Activated T-helper 17 cell treated with anti-CD3 and anti-CD28 coated beads, Interleukin-2, amount 50 U/mL, for 72 hours (primary cell): Measurements from ENCODE around the gene FOXJ3. TPM values are rescaled to one million over a fixed set of nuclear protein-coding genes. Genes with fewer than 3 reads are reported as not detected.

ENCODE experiments used
- ATAC-seq: fragments of 150-1000 bp; cut with Tn5 transposase; replicated peaks from 2 replicates; pipeline ENCODE4 v1.10.0; 2021; ENCODE audit warnings: mild to moderate bottlenecking, moderate library complexity
- H3K27ac Mint-ChIP-seq: one replicate; pipeline ENCODE4 v1.8.0; 2022; ENCODE audit warnings: mixed read lengths
- H3K27me3 Mint-ChIP-seq: one replicate; pipeline ENCODE4 v1.8.0; 2022; ENCODE audit warnings: mixed read lengths
- H3K36me3 Mint-ChIP-seq: one replicate; pipeline ENCODE4 v1.8.0; 2022; ENCODE audit warnings: low read depth, mild to moderate bottlenecking, mixed read lengths
- H3K4me1 Mint-ChIP-seq: one replicate; pipeline ENCODE4 v1.8.0; 2022; ENCODE audit warnings: mixed read lengths
- H3K4me3 Mint-ChIP-seq: one replicate; pipeline ENCODE4 v1.8.0; 2022; ENCODE audit warnings: mild to moderate bottlenecking, mixed read lengths
- H3K9me3 Mint-ChIP-seq: one replicate; pipeline ENCODE4 v1.8.0; 2022; ENCODE audit warnings: mixed read lengths
- total RNA-seq, 2 donors: library from RNA; stranded (reverse); gene quantifications; one replicate each; pipeline ENCODE4 v1.2.3, GENCODE V29; 2022

The FOXJ3 gene
- total RNA-seq, 2 donors from 2014 or later, result 48.8 to 53.6 TPM

GRCh38 chr1:42172381-42173133 lies 162.5 kb downstream of the FOXJ3 start:
- H3K4me1 Mint-ChIP-seq, result peaks cover 4% of the 10 kb centered on the region
- ATAC-seq, result no peak
- no peak overlapping the region for H3K27ac Mint-ChIP-seq
- no peaks in the 10 kb centered on the region for H3K9me3 Mint-ChIP-seq
- no peaks in the 10 kb centered on the region for H3K27me3 Mint-ChIP-seq
- no peak overlapping the region for H3K4me3 Mint-ChIP-seq
- H3K36me3 Mint-ChIP-seq, result peaks cover 8% of the 10 kb centered on the region

DNA sequence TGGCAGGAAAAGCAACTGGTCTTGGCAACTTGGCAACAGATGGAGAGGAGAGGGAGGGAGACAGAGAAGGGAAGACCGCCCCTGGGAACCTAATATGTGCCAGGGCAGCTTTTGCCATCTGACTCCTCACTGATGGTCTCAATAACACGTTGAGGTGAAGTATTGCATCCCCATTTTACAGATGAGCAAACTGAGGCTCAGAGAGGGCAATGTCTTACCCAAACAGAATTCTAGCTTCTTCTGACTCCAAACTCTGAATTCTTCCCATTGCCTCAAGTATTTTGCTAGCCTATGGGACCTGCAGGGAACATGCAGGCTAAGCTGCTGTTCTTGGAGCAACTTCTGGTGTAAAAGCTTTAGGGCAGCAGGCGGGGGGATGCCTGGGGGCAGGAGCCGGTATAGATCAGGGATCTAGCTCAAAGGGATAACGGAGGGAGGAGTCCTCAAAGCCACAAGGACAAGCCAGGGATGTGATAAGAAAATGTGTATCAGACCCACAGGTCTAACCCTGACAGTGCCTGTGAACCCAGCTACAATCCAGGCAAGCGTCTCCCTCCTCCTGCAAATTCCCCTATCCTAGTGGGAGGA lies 163.3 kb downstream of the FOXJ3 start:
- no peak for ATAC-seq
- H3K4me3 Mint-ChIP-seq, result no peak overlapping the region

DNA sequence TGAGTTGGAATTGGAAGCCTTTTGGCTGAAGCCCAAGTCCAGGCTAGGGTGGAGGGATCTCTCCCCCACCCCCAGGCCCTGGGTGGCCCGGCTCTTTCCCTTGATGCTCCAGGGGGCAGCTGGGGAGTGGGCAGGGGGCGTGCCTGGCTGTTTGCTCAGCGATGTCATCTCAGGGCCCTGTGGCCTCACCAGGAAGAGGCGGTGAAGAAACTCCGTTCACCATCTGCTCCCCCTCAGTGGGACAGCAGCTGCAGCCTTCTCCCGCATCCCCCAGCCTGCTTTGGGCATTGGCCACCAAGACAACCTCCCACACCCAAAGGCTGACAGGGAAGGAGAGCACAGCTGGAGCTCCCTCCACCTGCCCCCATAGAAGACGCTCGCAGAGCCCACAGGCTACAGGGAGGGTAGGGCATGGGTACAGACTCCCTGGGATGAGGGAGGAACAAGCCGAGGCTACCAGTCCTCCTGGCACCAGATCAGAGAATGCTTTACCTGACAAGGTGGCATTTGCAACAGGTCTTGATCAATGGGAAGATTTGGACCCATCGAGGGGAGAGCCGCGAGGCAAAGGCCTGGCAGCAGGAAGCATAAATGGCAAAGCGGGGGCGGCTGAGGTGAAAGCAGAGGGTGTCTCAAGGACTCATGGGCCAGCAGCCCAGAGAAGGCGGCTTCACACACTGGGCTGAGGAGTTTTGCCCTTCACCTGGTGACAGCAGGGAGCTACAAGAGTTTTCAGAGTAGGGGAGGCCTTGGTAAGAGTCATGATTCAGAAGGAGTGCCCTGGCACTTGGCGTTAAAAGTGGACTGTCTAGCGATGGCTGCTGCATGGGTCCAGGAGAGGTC lies 164.0 kb downstream of the FOXJ3 start:
- H3K4me1 Mint-ChIP-seq, result peaks cover 4% of the 10 kb centered on the region
- H3K9me3 Mint-ChIP-seq, result no peaks in the 10 kb centered on the region
- no peak overlapping the region for H3K27ac Mint-ChIP-seq
- no peak overlapping the region for H3K4me3 Mint-ChIP-seq
- ATAC-seq, result no peak
- H3K36me3 Mint-ChIP-seq, result no peaks in the 10 kb centered on the region
- no peaks in the 10 kb centered on the region for H3K27me3 Mint-ChIP-seq

More for the DNA sequence above, 163.3 kb downstream of the FOXJ3 start:
- Mint-ChIP-seq H3K27ac (no peak overlapping the region), H3K4me1 (peaks cover 4% of the 10 kb centered on the region), H3K36me3 (peaks cover 4% of the 10 kb centered on the region), H3K27me3 (no peaks in the 10 kb centered on the region), H3K9me3 (no peaks in the 10 kb centered on the region)

- H3K27me3 Mint-ChIP-seq, result no peaks in the 10 kb centered on the region
- H3K9me3 Mint-ChIP-seq, result no peaks in the 10 kb centered on the region
- H3K4me3 Mint-ChIP-seq, result no peak overlapping the region
- no peaks in the 10 kb centered on the region for H3K36me3 Mint-ChIP-seq
- no peak overlapping the region for H3K27ac Mint-ChIP-seq
- ATAC-seq, result no peak
- H3K4me1 Mint-ChIP-seq, result peaks cover 4% of the 10 kb centered on the region
These were observed 166.3 kb downstream of the FOXJ3 start for GRCh38 chr1:42168763-42169162.

DNA sequence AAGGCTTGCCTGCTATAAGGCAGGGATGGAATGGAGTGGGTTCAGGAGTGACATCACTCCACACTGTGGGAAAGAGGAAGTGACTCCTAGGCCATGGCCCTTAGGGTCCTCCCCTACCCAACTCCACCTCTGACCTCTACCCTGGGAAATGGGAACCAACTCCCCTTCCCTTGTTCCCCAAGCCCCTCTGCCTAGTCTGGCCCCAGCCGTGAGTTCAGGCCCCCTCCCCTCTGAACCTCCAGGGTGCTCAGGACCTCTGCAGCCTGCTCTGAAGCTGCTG lies 166.7 kb downstream of the FOXJ3 start:
- Mint-ChIP-seq H3K9me3 (no peaks in the 10 kb centered on the region), H3K4me1 (peaks cover 4% of the 10 kb centered on the region), H3K36me3 (no peaks in the 10 kb centered on the region), H3K27ac (no peak overlapping the region), H3K27me3 (no peaks in the 10 kb centered on the region), H3K4me3 (no peak overlapping the region)
- no peak for ATAC-seq

GRCh38 chr1:42167611-42168390 lies 167.2 kb downstream of the FOXJ3 start:
- no peak overlapping the region for H3K27ac Mint-ChIP-seq
- H3K27me3 Mint-ChIP-seq, result no peaks in the 10 kb centered on the region
- no peaks in the 10 kb centered on the region for H3K9me3 Mint-ChIP-seq
- no peak overlapping the region for H3K4me3 Mint-ChIP-seq
- ATAC-seq, result no peak
- no peaks in the 10 kb centered on the region for H3K36me3 Mint-ChIP-seq
- H3K4me1 Mint-ChIP-seq, result peaks cover 4% of the 10 kb centered on the region

- peaks cover 9% of the 10 kb centered on the region for H3K27me3 Mint-ChIP-seq
- no peak overlapping the region for H3K27ac Mint-ChIP-seq
- H3K36me3 Mint-ChIP-seq, result no peaks in the 10 kb centered on the region
- H3K4me1 Mint-ChIP-seq, result no peaks in the 10 kb centered on the region
- no peak overlapping the region for H3K4me3 Mint-ChIP-seq
- no peak for ATAC-seq
- peaks cover 11% of the 10 kb centered on the region for H3K9me3 Mint-ChIP-seq
These were observed 169.4 kb downstream of the FOXJ3 start for GRCh38 chr1:42165511-42166210.

- Mint-ChIP-seq H3K27ac (no peak within 1 kb of the TSS), H3K27me3 (peaks cover 9% of the 10 kb centered on the region)
These were observed 170.2 kb downstream of the FOXJ3 start, which contains the start of gene GUCA2A for GRCh38 chr1:42164551-42165420. GUCA2A (minus strand) TSS chr1:42164745; CDS start chr1:42164712, 33 bp downstream.

GRCh38 chr1:42163536-42164503 lies 171.2 kb downstream of the FOXJ3 start:
- peaks cover 14% of the 10 kb centered on the region for H3K9me3 Mint-ChIP-seq
- no peaks in the 10 kb centered on the region for H3K36me3 Mint-ChIP-seq
- ATAC-seq, result no peak
- H3K4me1 Mint-ChIP-seq, result no peaks in the 10 kb centered on the region
- H3K4me3 Mint-ChIP-seq, result no peak overlapping the region
- H3K27me3 Mint-ChIP-seq, result peaks cover 9% of the 10 kb centered on the region
- no peak overlapping the region for H3K27ac Mint-ChIP-seq

More at GRCh38 chr1:42164551-42165420, 170.2 kb downstream of the FOXJ3 start, which contains the start of gene GUCA2A:
- Mint-ChIP-seq H3K36me3 (no peaks in the 10 kb centered on the region), H3K4me1 (no peaks in the 10 kb centered on the region), H3K9me3 (peaks cover 14% of the 10 kb centered on the region), H3K4me3 (no peak within 1 kb of the TSS)
- ATAC-seq, result no peak

- peaks cover 14% of the 10 kb centered on the region for H3K9me3 Mint-ChIP-seq
- peaks cover under 1% of the 10 kb centered on the region for H3K4me1 Mint-ChIP-seq
- ATAC-seq, result no peak
- no peak overlapping the region for H3K27ac Mint-ChIP-seq
- H3K4me3 Mint-ChIP-seq, result no peak overlapping the region
- H3K36me3 Mint-ChIP-seq, result no peaks in the 10 kb centered on the region
- H3K27me3 Mint-ChIP-seq, result peaks cover 9% of the 10 kb centered on the region
These were observed 171.9 kb downstream of the FOXJ3 start for GRCh38 chr1:42163114-42163513.

DNA sequence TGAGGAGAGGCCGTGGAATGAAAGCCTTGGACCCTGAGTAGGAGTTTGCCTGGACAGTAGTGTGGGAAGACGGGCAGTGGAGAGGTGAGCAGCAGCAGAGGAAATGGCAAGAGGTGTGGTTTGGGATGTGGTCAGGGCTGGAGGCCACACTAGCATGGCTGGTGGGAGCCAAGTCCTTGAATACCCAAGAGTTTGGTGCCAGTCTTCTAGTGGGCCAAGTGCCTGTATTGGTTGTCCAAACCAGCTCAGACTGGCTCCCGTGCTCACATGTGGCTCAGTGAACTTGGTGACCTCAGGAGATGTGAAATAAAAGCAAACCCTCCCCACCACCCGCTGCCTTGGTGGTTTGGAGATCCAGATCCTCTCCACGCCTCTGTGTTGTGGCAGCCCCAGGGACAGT lies 172.9 kb downstream of the FOXJ3 start:
- Mint-ChIP-seq H3K4me1 (peaks cover 9% of the 10 kb centered on the region), H3K4me3 (no peak overlapping the region), H3K36me3 (no peaks in the 10 kb centered on the region), H3K27me3 (peaks cover 9% of the 10 kb centered on the region), H3K9me3 (peaks cover 14% of the 10 kb centered on the region), H3K27ac (no peak overlapping the region)
- ATAC-seq, result no peak

- H3K27me3 Mint-ChIP-seq, result peaks cover 9% of the 10 kb centered on the region
- no peak for ATAC-seq
- H3K4me3 Mint-ChIP-seq, result no peak overlapping the region
- H3K36me3 Mint-ChIP-seq, result no peaks in the 10 kb centered on the region
- H3K9me3 Mint-ChIP-seq, result peaks cover 14% of the 10 kb centered on the region
- H3K4me1 Mint-ChIP-seq, result peaks cover 9% of the 10 kb centered on the region
- H3K27ac Mint-ChIP-seq, result peak overlapping the region; percentile 18
These were observed 176.8 kb downstream of the FOXJ3 start for GRCh38 chr1:42158189-42158588.
